Mesenchymal stem cell (in vitro differentiated cells and primary cell): ENCODE results near the gene TARS1.

ENCODE experiments used
- DNase-seq: peaks from one replicate; pipeline ENCODE4 v3.0.0-alpha.2; 2013
- H2AFZ ChIP-seq: one replicate; pipeline ENCODE4 v1.6.1; 2013; ENCODE audit warnings: low read depth, mild to moderate bottlenecking, control low read depth, inconsistent platforms, low read length, moderate library complexity
- H2AK5ac ChIP-seq: 2 replicates; pipeline ENCODE4 v1.6.1; 2013; ENCODE audit warnings: low read length, moderate library complexity, mild to moderate bottlenecking, inconsistent platforms; ENCODE audit not compliant: severe bottlenecking
- H2BK120ac ChIP-seq: one replicate; pipeline ENCODE4 v1.6.1; 2013; ENCODE audit warnings: low read depth, mild to moderate bottlenecking, inconsistent platforms, low read length, moderate library complexity
- H2BK12ac ChIP-seq, 2 experiments: one replicate each; pipeline ENCODE4 v1.6.1; 2013; ENCODE audit warnings: inconsistent platforms in 2 of 2, low read length in 2 of 2, mild to moderate bottlenecking in 2 of 2, moderate library complexity in 2 of 2, control low read depth in 1 of 2
- H2BK15ac ChIP-seq: one replicate; pipeline ENCODE4 v1.6.1; 2013; ENCODE audit warnings: mild to moderate bottlenecking, low read depth, inconsistent platforms; ENCODE audit not compliant: poor library complexity, severe bottlenecking
- H2BK5ac ChIP-seq: 2 replicates; pipeline ENCODE4 v1.6.1; 2013; ENCODE audit warnings: low read depth, mild to moderate bottlenecking, low read length, control low read depth, inconsistent platforms; ENCODE audit not compliant: poor library complexity, severe bottlenecking
- H3K14ac ChIP-seq, 2 experiments: one replicate each; pipeline ENCODE4 v1.6.1; 2013; ENCODE audit warnings: inconsistent platforms in 2 of 2, low read length in 2 of 2, control low read depth in 1 of 2, mild to moderate bottlenecking in 1 of 2, moderate library complexity in 1 of 2
- H3K18ac ChIP-seq, 2 experiments: one replicate each; pipeline ENCODE4 v1.6.1; 2013; ENCODE audit warnings: inconsistent platforms in 2 of 2, low read length in 2 of 2, control low read depth in 1 of 2, low read depth in 1 of 2, mild to moderate bottlenecking in 1 of 2
- H3K23ac ChIP-seq, 2 experiments: one replicate each; pipeline ENCODE4 v1.6.1; 2013; ENCODE audit warnings: inconsistent platforms in 2 of 2, low read length in 2 of 2, mild to moderate bottlenecking in 2 of 2, moderate library complexity in 2 of 2, control low read depth in 1 of 2
- H3K27ac ChIP-seq: 2 replicates; pipeline ENCODE4 v1.5.1; 2013; ENCODE audit warnings: mild to moderate bottlenecking, moderate library complexity, low read length, control low read depth, inconsistent platforms; ENCODE audit not compliant: poor library complexity, severe bottlenecking
- H3K27me3 ChIP-seq, 2 experiments: 2 replicates each; pipeline versions ENCODE4 v1.6.1 to v1.7.0; 2013; ENCODE audit warnings: low read length in 2 of 2, mild to moderate bottlenecking in 2 of 2, moderate library complexity in 2 of 2, control low read depth in 1 of 2, inconsistent platforms in 1 of 2; ENCODE audit not compliant: control insufficient read depth in 1 of 2, insufficient read depth in 1 of 2
- H3K36me3 ChIP-seq, 2 experiments: 2 replicates each; pipeline versions ENCODE4 v1.6.1 to v1.7.0; 2013; ENCODE audit warnings: low read length in 2 of 2, control low read depth in 1 of 2, inconsistent platforms in 1 of 2, low read depth in 1 of 2, mild to moderate bottlenecking in 1 of 2; ENCODE audit not compliant: insufficient read depth in 2 of 2, control insufficient read depth in 1 of 2
- H3K4ac ChIP-seq, 2 experiments: one replicate each; pipeline ENCODE4 v1.6.1; 2013; ENCODE audit warnings: inconsistent platforms in 2 of 2, low read length in 2 of 2, mild to moderate bottlenecking in 2 of 2, moderate library complexity in 2 of 2, control low read depth in 1 of 2, low read depth in 1 of 2
- H3K4me1 ChIP-seq: 2 replicates; pipeline ENCODE4 v1.6.1; 2013; ENCODE audit warnings: low read depth, low read length, control low read depth; ENCODE audit not compliant: control insufficient read depth, insufficient read depth
- H3K4me2 ChIP-seq: 2 replicates; pipeline ENCODE4 v1.6.1; 2013; ENCODE audit warnings: low read length, mild to moderate bottlenecking, inconsistent platforms; ENCODE audit not compliant: poor library complexity, severe bottlenecking
- H3K4me3 ChIP-seq, 2 experiments: 2 replicates each; pipeline versions ENCODE4 v1.5.1 to v1.7.0; 2013; ENCODE audit warnings: low read length in 2 of 2, mild to moderate bottlenecking in 2 of 2, control low read depth in 1 of 2, low read depth in 1 of 2; ENCODE audit not compliant: insufficient read depth in 1 of 2
- H3K79me1 ChIP-seq: replicated peaks from 2 replicates; pipeline ENCODE4 v1.6.1; 2013; ENCODE audit warnings: mild to moderate bottlenecking, control low read depth, low read length, inconsistent platforms; ENCODE audit not compliant: poor library complexity, severe bottlenecking
- H3K9ac ChIP-seq: 2 replicates; pipeline ENCODE4 v1.7.0; 2013; ENCODE audit warnings: mild to moderate bottlenecking, low read length, moderate library complexity
- H3K9me3 ChIP-seq: 2 replicates; pipeline ENCODE4 v1.7.0; 2013; ENCODE audit warnings: mild to moderate bottlenecking, low read length; ENCODE audit not compliant: control insufficient read depth
- H4K8ac ChIP-seq: one replicate; pipeline ENCODE4 v1.6.1; 2013; ENCODE audit warnings: inconsistent platforms, mild to moderate bottlenecking, low read length, moderate library complexity
- H4K91ac ChIP-seq: one replicate; pipeline ENCODE4 v1.6.1; 2013; ENCODE audit warnings: mild to moderate bottlenecking, low read length, inconsistent platforms
- WGBS: methylation state at CpG from one replicate; pipeline ENCODE4 v1.1.7; 2013; ENCODE audit warnings: mixed read lengths; 5-methylcytosine and 5-hydroxymethylcytosine counted together

TARS1 gene

GRCh38 chr5:33411498-33411897 is 29.3 kb upstream of the TARS1 start:
- no peak overlapping the region for H4K91ac ChIP-seq
- no peak overlapping the region for H2BK12ac ChIP-seq
- no peak overlapping the region for H3K4me3 ChIP-seq
- no peak overlapping the region for H3K18ac ChIP-seq
- no peaks in the 10 kb centered on the region for H3K9me3 ChIP-seq
- H3K36me3 ChIP-seq = no peaks in the 10 kb centered on the region
- H4K8ac ChIP-seq = no peak overlapping the region
- DNase-seq = no peak
- no peak overlapping the region for H2AFZ ChIP-seq
- H3K9ac ChIP-seq = no peak overlapping the region
- no peak overlapping the region for H3K23ac ChIP-seq
- H3K4me1 ChIP-seq = no peaks in the 10 kb centered on the region
- H2BK120ac ChIP-seq = no peak overlapping the region
- H2BK15ac ChIP-seq = no peak overlapping the region
- no peak overlapping the region for H3K4ac ChIP-seq
- no CpG with 5 or more reads among the region's 1 CpG for WGBS
- H2BK5ac ChIP-seq = no peak overlapping the region
- H3K27me3 ChIP-seq = no peaks in the 10 kb centered on the region
- no peak overlapping the region for H3K27ac ChIP-seq
- no peaks in the 10 kb centered on the region for H3K79me1 ChIP-seq
- no peak overlapping the region for H3K4me2 ChIP-seq
- no peak overlapping the region for H3K14ac ChIP-seq
- H2AK5ac ChIP-seq = no peak overlapping the region

GRCh38 chr5:33415811-33416354 is 24.9 kb upstream of the TARS1 start:
- Histone ChIP-seq H3K18ac (no peak overlapping the region), H3K23ac (no peak overlapping the region), H3K27ac (no peak overlapping the region), H3K9me3 (no peaks in the 10 kb centered on the region), H3K9ac (no peak overlapping the region), H3K4ac (no peak overlapping the region), H2BK120ac (no peak overlapping the region), H3K4me2 (no peak overlapping the region), H3K27me3 (no peaks in the 10 kb centered on the region), H2BK15ac (no peak overlapping the region), H2BK12ac (no peak overlapping the region), H3K14ac (no peak overlapping the region), H2AFZ (no peak overlapping the region), H2AK5ac (no peak overlapping the region), H3K79me1 (no peaks in the 10 kb centered on the region), H3K36me3 (no peaks in the 10 kb centered on the region), H4K91ac (no peak overlapping the region), H4K8ac (no peak overlapping the region), H3K4me3 (no peak overlapping the region), H3K4me1 (no peaks in the 10 kb centered on the region), H2BK5ac (no peak overlapping the region)
- peak; percentile 16 for DNase-seq
- 100% methylated on average over 4 of the region's 4 CpGs for WGBS

GRCh38 chr5:33417632-33418031 is 23.1 kb upstream of the TARS1 start:
- no peak overlapping the region for H2BK15ac ChIP-seq
- H2BK12ac ChIP-seq = no peak overlapping the region
- no peak for DNase-seq
- H2BK120ac ChIP-seq = no peak overlapping the region
- no peaks in the 10 kb centered on the region for H3K27me3 ChIP-seq
- H3K79me1 ChIP-seq = no peaks in the 10 kb centered on the region
- H4K91ac ChIP-seq = no peak overlapping the region
- no peak overlapping the region for H3K4me3 ChIP-seq
- H3K9me3 ChIP-seq = no peaks in the 10 kb centered on the region
- no peaks in the 10 kb centered on the region for H3K4me1 ChIP-seq
- H3K18ac ChIP-seq = no peak overlapping the region
- H3K27ac ChIP-seq = no peak overlapping the region
- H2AK5ac ChIP-seq = no peak overlapping the region
- H3K4ac ChIP-seq = no peak overlapping the region
- no peak overlapping the region for H3K14ac ChIP-seq
- no peak overlapping the region for H2BK5ac ChIP-seq
- H4K8ac ChIP-seq = no peak overlapping the region
- H3K4me2 ChIP-seq = no peak overlapping the region
- H2AFZ ChIP-seq = no peak overlapping the region
- no peak overlapping the region for H3K9ac ChIP-seq
- H3K36me3 ChIP-seq = no peaks in the 10 kb centered on the region
- no peak overlapping the region for H3K23ac ChIP-seq

- Histone ChIP-seq H3K79me1 (no peaks in the 10 kb centered on the region), H3K36me3 (no peaks in the 10 kb centered on the region), H3K14ac (no peak overlapping the region), H3K4me1 (no peaks in the 10 kb centered on the region), H2AFZ (no peak overlapping the region), H4K91ac (no peak overlapping the region), H2AK5ac (no peak overlapping the region), H3K4me2 (no peak overlapping the region), H3K9ac (no peak overlapping the region), H3K4ac (no peak overlapping the region), H2BK12ac (no peak overlapping the region), H3K27ac (no peak overlapping the region), H4K8ac (no peak overlapping the region), H3K27me3 (no peaks in the 10 kb centered on the region), H3K9me3 (no peaks in the 10 kb centered on the region), H2BK120ac (no peak overlapping the region), H3K4me3 (no peak overlapping the region), H3K18ac (no peak overlapping the region), H2BK5ac (no peak overlapping the region), H2BK15ac (no peak overlapping the region), H3K23ac (no peak overlapping the region)
- WGBS = 17% methylated on average over 1 of the region's 5 CpGs
- no peak for DNase-seq
Observed at GRCh38 chr5:33420946-33421345, 19.8 kb upstream of the TARS1 start.
